ENCODE data around the gene FBXL7.

- TF ChIP-seq CTCF (IDR thresholded peaks at IDR 0.05; ENCODE audit: low read depth, low read length) (no peak), EZH2phosphoT487 (IDR thresholded peaks at IDR 0.05; ENCODE audit: low read depth) (no peak)
Observed at GRCh38 chr5:15555176-15555575, 55.2 kb downstream of the FBXL7 start.

All from OCI-LY3 (cell line).